Lung (tissue), 12 donors: Measurements from ENCODE around the gene ZNF488. TPM values are rescaled to one million over a fixed set of nuclear protein-coding genes. Genes with fewer than 3 reads are reported as not detected.

Source experiments
- ATAC-seq: fragments of 200-7000 bp; cut with Tn5 transposase; one replicate; pipeline ENCODE4 v1.9.1; 2020; ENCODE audit warnings: moderate number of reproducible peaks; ENCODE audit not compliant: insufficient read depth, low FRiP score
- DNase-seq, 3 donors: peaks; one replicate each; pipeline ENCODE4 v3.0.0-alpha.2; 2013 to 2017
- H3K27ac ChIP-seq, 2 donors: one replicate each; pipeline ENCODE4 v1.5.1; 2013; ENCODE audit warnings: mild to moderate bottlenecking in 2 of 2, moderate library complexity in 2 of 2, control low read depth in 1 of 2, inconsistent platforms in 1 of 2, low read depth in 1 of 2, low read length in 1 of 2
- H3K27me3 ChIP-seq, 3 donors: one replicate each; pipeline ENCODE4 v1.5.1; 2013; ENCODE audit warnings: low read length in 2 of 3; ENCODE audit not compliant: control insufficient read depth in 3 of 3, insufficient read depth in 3 of 3
- H3K36me3 ChIP-seq, 4 donors: one replicate each; pipeline ENCODE4 v1.5.1; 2013; ENCODE audit warnings: low read length in 4 of 4, mild to moderate bottlenecking in 1 of 4, moderate library complexity in 1 of 4; ENCODE audit not compliant: control insufficient read depth in 4 of 4, insufficient read depth in 4 of 4
- H3K4me1 ChIP-seq, 5 donors: one replicate each; pipeline ENCODE4 v1.5.1; 2013; ENCODE audit warnings: low read length in 5 of 5, mild to moderate bottlenecking in 2 of 5, moderate library complexity in 1 of 5; ENCODE audit not compliant: control insufficient read depth in 5 of 5, insufficient read depth in 5 of 5
- H3K4me3 ChIP-seq: one replicate; pipeline ENCODE4 v1.5.1; 2013; ENCODE audit warnings: mild to moderate bottlenecking, control low read depth, moderate library complexity
- H3K9ac ChIP-seq, 2 donors: one replicate each; pipeline ENCODE4 v1.5.1; 2013; ENCODE audit warnings: low read length in 2 of 2, control low read depth in 1 of 2; ENCODE audit not compliant: insufficient read depth in 1 of 2
- H3K9me3 ChIP-seq, 4 donors: one replicate each; pipeline ENCODE4 v1.5.1; 2013; ENCODE audit warnings: low read length in 3 of 4, mild to moderate bottlenecking in 1 of 4, moderate library complexity in 1 of 4; ENCODE audit not compliant: control insufficient read depth in 4 of 4, insufficient read depth in 3 of 4
- CTCF ChIP-seq: IDR thresholded peaks from 2 replicates; pipeline ENCODE4 v1.5.1; 2012; ENCODE audit warnings: mild to moderate bottlenecking; ENCODE audit errors: control extremely low read depth, extremely low read depth
- WGBS, 2 donors: extraction: QIAGEN DNeasy Blood & Tissue Kit; methylation state at CpG; one replicate each; pipeline ENCODE4 v1.1.7; 2013; 5-methylcytosine and 5-hydroxymethylcytosine counted together
- polyA plus RNA-seq, 2 donors: library from polyadenylated mRNA; stranded (reverse); fragments of 200-250 nt; gene quantifications; one replicate each; pipeline ENCODE4 v1.2.1, GENCODE V29; 2013
- total RNA-seq, 2 donors: library from RNA; depleted of rRNA in 1 of 2; stranded (reverse); fragments of >200 nt in 1 of 2; gene quantifications; one replicate each; pipeline ENCODE4 v1.2.1, GENCODE V29; 2014 to 2021
- donor health status: control.
- donor health status: control.
- donor health status: Bipolar disorder and iron deficiency.
- donor health status: healthy.
- donor health status: DM: yes; HTN: yes; CAD: no.

The ZNF488 gene
- total and polyA plus RNA-seq, 4 donors = 0.15 to 0.64 (median 0.42) TPM

- TF ChIP-seq CTCF = no peak
- H3K4me3 ChIP-seq = no peak overlapping the region
- DNase-seq (peak in 1 of 3 donors; percentile 66), ATAC-seq (no peak)
- no peak overlapping the region for H3K9ac ChIP-seq
- H3K36me3 ChIP-seq = no peaks in the 10 kb centered on the region
- H3K27me3 ChIP-seq = peaks cover 0 to 3% (median 0%) of the 10 kb centered on the region in 3 donors
- H3K9me3 ChIP-seq = no peaks in the 10 kb centered on the region
- H3K4me1 ChIP-seq = peaks cover 0 to 7% (median 0%) of the 10 kb centered on the region in 5 donors
- H3K27ac ChIP-seq = no peak overlapping the region
- WGBS, 2 donors = 61 to 79% methylated on average over 4 of the region's 4 CpGs
These were observed 46.8 kb downstream of the ZNF488 start for GRCh38 chr10:47337310-47337709.

GRCh38 chr10:47336387-47337134 lies 47.5 kb downstream of the ZNF488 start:
- Histone ChIP-seq H3K9ac (no peak overlapping the region), H3K9me3 (peaks cover 0 to 2% (median 0%) of the 10 kb centered on the region in 4 donors), H3K4me3 (no peak overlapping the region), H3K4me1 (peaks cover 0 to 7% (median 0%) of the 10 kb centered on the region in 5 donors), H3K27ac (no peak overlapping the region), H3K27me3 (peaks cover 0 to 3% (median 0%) of the 10 kb centered on the region in 3 donors), H3K36me3 (no peaks in the 10 kb centered on the region)
- WGBS, 2 donors = 76 to 85% methylated on average over 15 of the region's 15 CpGs
- DNase-seq (peak in 1 of 3 donors; percentile 38), ATAC-seq (no peak)
- no peak for TF ChIP-seq CTCF

- no peak for TF ChIP-seq CTCF
- peaks cover 0 to 2% (median 0%) of the 10 kb centered on the region in 4 donors for H3K9me3 ChIP-seq
- ATAC-seq = no peak
- no peak for DNase-seq
- H3K4me1 ChIP-seq = peaks cover 0 to 7% (median 0%) of the 10 kb centered on the region in 5 donors
- no peak overlapping the region for H3K27ac ChIP-seq
- H3K27me3 ChIP-seq = peaks cover 0 to 3% (median 0%) of the 10 kb centered on the region in 3 donors
- no peak overlapping the region for H3K4me3 ChIP-seq
- H3K9ac ChIP-seq = no peak overlapping the region
- WGBS, 2 donors = 90 to 93% methylated on average over 5 of the region's 5 CpGs
- H3K36me3 ChIP-seq = no peaks in the 10 kb centered on the region
These were observed 48.2 kb downstream of the ZNF488 start for GRCh38 chr10:47335906-47336305.
